ENCODE results near the gene PLXDC2.

Gene PLXDC2

DNA sequence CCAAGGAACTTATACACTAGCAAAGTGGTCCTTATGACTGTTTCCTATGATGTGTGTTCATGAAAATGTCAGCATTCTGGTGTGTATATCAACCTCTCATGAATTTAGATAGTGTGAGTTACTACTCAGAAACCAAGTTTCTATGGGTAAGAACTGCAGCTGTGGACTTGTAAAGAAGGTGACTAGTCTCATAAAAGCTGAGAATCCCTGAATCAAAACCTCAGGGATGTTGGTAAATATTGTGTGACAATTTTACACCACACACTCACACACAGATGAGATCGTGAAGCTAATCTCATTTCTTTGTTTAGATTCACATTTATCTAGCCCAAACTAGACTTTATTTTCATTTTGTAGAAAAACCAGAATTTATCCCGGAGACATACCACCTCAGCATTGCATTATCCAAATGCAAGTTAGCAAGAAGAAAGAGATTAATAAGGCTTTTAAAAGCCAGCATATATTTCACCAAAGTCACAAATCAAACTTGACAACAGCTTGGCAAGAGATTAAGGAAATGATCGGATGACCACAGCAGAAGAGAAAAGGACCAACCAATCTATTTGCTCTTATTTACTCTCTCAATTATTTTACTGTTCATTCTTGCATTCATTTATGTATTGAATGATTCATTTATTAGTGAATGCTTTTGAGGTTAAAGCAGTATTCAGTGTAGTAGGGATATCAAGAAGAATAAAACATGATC lies 92.9 kb downstream of the PLXDC2 start:
- no peak for DNase-seq (ENCODE audit: low read depth in 2 of 2, low spot score in 1 of 2)

DNA sequence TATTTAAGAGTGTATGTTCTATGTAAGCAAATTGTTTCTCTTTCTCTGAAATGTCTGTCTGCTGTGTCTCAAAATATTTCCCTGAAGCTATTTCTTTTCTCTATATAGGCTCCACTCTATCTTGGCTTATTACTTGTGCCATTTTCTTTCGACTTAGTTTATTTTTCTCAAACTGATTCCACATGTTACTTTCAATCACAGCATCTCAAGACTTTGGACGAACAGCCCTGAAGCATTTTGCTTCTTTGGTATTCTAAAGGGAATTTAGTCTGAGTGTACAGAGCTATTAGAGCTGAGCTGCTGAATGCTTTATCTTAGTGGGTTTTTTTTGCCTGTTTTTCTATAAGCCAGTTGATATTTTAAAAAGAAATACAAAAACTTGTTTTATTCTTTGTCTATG lies 95.7 kb downstream of the PLXDC2 start:
- DNase-seq (ENCODE audit: low read depth in 2 of 2, low spot score in 1 of 2): no peak

DNA sequence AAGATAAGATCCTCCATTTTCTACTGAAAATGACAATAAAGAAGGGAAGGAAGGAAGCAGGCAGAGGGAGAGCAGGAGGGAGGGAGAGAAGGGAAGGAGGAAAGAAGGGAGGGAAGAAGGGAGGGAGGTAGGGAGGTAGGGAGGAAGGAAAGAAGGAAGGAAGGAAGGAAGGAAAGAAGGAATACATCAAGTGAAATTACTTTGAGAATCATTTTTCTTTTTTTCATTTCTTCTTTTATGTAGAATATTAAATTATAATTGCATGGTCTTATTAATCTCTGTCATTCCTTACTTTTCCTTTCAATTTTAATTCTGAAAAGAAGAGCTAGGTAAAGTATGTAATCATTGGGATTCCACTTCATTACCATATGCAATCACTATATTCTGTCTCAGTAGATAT lies 97.8 kb downstream of the PLXDC2 start:
- DNase-seq (ENCODE audit: low read depth in 2 of 2, low spot score in 1 of 2): no peak

DNA sequence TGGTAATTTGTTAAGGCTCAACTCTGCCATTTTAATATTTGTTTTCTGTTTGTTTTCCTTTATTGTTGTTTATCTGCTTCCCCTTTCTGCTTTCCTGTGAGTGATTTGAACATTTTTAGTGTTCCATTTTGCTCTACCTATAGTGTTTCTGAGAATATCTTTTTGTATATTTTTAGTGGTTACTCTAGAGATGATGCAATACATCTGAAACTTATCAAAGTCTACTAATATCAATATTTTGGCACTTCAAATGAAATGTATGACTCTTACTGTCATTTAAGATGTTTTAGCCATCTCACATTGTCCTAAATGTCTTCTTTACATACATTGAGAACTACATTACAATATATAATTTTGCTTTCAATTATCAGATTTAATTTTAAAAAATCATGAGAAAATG lies 98.9 kb downstream of the PLXDC2 start:
- no peak for DNase-seq (ENCODE audit: low read depth in 2 of 2, low spot score in 1 of 2)

DNA sequence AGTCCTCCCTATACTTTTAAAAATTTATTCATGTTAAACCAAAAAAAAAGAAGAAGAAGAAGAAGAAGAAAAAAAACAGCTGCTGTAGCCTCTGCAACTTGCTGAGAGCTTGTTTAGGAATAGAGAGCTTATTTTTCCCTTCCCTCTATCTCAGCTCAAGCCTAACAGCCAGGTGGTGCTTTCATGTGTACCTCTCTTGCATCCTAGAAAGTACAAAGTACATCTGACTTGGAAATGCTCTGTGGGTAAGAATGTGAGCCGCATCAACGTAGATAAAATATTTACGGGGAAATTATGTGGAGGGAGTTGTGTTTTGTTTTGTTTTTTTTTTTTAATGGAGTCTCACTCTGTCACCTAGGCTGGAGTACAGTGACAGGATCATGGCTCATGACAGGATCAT lies 99.6 kb downstream of the PLXDC2 start:
- no peak for DNase-seq (ENCODE audit: low read depth in 2 of 2, low spot score in 1 of 2)

DNA sequence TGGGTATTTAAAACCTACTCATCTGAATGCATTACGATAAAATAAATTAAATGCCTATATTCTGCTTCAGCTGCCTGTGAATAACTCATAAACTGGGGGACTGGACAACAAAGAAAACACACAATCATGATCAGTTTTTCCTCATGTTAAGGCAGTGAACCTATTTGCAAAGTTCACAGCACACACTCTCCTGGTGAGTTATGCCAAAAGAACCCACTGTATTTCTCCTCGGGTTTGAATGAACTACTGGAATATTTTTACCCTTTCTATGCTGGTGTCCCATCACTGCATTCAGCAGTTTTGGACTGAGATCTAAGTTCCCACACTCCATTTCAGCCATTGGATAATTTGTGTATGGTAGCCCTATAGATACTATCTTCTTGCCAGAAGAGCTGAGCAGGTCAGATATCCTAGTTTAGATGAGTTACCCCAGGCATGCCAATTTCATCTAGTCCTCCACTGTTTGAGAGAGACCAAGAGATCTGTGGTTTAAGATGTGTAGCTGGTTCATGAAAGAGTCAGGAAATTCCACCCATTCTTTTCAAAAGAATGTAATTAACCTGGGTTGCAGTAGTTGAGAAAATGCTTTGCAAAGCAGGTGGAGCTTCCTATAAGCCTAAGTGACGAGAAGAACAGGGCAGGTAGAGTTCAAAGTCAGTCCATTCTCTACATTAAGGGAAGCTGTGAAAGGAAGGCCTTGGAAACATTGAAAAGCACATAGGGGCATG lies 101.7 kb downstream of the PLXDC2 start:
- no peak for DNase-seq (ENCODE audit: low read depth in 2 of 2, low spot score in 1 of 2)

DNA sequence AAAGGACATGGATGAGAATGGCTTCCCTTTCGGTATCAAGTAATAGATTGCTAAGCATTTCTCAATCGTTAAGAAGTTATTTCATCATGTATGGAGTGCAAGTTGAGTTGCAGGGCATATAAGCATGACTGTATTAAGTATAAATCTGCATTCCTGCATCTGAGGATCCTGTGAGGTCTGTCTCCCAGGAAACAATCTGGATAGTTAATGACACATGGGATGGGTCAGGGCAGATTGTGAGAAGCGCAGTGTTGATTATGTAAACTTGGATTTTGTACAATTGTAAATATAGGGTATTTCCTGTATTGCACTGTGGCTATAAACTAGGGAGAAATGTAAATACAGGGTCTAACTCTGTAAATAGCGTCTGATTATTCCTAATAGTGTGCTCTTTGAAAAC lies 102.6 kb downstream of the PLXDC2 start:
- DNase-seq (ENCODE audit: low read depth in 2 of 2, low spot score in 1 of 2): no peak

DNA sequence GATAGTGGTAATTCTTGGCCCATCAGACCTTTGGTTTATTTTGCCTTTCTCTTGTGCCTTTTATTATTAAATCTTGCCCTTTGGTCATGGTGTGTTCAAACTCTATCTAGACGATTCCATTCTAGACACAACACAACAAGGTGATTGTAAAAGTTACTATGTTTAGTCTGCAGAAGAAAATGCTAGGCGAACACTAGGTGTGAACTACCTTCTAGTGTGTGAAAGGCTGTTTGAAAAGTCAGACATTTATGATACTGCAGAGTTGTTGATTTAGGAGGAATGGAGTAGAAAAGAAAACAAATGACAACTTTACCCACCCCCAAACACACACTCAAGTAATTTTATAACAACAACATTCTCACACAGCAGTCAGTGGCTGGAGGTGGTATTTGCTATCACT lies 103.4 kb downstream of the PLXDC2 start:
- no peak for DNase-seq (ENCODE audit: low read depth in 2 of 2, low spot score in 1 of 2)

DNA sequence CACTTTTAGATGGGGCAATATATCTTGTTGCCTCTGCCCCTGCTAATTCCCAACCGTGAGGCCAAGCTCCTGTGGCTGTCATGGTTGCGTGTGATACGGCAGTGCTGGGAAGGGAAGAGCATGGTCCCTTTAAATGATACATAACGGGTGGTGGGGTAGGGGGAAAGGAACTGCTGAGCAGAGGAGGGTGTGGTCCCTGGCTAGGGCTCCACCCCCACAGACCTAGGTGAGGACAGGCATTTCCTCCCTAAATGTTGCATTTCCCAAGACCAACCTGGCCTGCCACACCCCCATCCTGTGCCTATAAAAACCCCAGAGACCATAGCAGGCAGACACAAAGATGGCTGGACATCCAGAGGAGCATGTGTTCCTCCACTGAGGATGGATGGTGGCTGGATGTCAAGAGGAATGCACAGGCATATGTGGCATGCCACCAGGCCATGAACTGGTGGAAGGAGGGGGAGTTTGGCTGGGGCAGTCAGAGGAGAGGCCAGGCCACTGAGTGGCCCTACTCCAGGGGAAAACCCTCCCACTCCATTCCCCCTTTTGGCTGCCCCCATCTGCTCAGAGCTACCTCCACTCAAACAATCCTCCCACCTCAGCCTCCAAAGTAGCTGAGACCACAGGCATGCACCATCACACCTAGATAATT lies 104.0 kb downstream of the PLXDC2 start:
- no peak for DNase-seq (ENCODE audit: low read depth in 2 of 2, low spot score in 1 of 2)

DNA sequence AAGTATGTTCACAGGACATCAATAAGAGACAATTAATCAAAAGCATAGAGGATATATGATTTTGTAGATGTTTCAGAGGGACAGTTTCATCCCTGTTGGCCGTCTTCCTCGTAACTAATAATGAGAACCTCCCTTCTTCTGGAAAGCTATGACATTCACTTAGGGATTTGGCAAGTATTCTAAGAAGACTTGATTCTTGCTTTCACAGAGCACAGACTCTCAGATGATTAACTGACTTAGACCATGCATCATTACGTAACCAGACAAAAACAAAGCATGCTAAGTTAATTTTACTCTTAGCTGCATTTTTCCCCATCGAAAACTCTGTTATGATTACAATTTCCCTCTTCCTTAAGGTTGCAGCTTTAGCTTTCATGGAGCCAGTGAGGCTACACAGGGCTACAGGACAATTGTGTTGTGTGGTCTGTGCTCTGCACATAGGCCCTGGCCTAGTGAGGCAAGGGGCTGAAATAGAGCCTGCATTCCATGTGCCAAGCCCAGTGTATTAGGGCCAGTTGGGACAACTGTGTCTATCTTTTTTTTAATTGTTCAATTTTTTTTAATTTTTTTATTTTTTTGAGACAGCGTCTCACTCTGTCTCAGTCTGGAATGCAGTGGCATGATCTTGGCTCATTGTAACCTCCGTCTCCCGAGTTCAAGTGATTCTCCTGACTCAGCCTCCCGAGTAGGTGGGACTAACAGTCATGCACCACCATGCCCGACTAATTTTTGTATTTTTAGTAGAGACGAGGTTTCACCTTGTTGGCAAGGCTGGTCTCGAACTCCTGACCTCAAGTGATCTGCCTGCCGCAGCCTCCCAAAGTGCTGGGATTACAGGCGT lies 105.3 kb downstream of the PLXDC2 start:
- no peak for DNase-seq (ENCODE audit: low read depth in 2 of 2, low spot score in 1 of 2)

DNA sequence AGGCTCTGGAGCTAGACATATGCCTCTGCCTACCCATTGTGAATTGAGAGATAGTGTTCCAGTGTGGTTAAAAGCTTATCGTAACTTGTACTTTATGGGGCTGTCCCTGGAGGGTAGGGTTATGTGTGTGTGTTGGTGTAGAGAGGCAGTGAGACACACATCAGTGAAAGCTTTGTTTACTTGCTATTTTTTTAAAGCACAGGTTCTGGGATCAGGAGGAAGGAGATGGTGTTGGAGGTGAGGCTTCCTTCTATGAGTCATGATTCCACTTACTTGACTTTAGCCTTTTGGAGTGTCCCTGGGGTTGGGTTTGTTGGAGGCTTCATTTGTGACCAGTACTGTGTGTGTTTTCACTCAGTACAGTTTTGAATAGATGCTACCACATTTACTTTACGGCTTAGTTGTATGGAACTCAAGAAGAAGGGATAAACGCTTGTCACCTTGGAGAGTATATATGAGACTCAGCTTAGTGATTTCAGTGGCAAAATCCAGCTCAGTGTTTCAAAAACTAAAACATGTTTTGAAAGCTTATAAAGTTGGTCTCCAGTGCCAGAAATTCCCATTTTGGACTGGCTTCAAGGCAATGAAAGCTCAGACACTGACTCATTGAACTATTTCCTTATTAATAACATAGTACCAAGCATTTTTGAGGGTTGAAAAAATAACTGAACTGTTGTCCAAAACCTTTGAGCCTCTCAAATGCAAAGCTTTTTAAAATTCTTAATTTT lies 106.2 kb downstream of the PLXDC2 start:
- DNase-seq (ENCODE audit: low read depth in 2 of 2, low spot score in 1 of 2): no peak

DNA sequence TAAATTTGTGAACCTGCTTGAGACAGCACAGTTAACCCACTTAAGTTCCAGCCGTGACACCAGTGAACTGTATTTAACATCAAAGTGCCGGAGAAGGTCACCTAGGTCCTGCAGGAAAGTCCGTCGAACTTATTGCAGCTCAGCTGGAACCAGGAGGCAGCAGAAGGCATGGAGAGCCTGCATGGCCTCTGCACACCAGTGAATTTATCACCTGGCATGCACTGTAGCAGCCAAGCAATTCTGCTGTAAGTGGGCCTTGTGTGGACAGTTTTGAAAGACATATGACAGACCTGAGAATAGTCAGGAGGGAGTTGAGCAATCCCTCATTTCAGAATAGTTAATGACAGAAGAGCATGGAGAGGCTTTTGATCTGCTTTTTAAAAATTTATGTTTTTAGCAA lies 108.8 kb downstream of the PLXDC2 start:
- DNase-seq (ENCODE audit: low read depth in 2 of 2, low spot score in 1 of 2): no peak

DNA sequence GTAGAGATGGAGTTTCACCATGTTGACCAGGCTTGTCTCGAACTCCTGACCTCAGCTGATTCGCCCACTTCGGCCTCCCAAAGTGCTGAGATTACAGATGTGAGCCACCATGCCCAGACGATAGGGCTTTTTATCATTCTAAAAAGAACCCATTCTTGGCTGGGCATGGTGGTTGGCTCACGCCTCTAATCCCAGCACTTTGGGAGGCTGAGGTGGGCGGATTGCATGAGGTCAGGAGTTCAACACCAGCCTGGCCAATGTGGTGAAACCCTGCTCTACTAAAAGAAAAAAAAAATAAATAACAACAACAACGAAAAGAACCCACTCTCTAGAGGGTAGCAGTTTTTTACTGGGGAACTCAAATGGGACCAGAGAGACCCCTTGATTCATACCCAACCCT lies 112.7 kb downstream of the PLXDC2 start:
- DNase-seq (ENCODE audit: low read depth in 2 of 2, low spot score in 1 of 2): no peak

DNA sequence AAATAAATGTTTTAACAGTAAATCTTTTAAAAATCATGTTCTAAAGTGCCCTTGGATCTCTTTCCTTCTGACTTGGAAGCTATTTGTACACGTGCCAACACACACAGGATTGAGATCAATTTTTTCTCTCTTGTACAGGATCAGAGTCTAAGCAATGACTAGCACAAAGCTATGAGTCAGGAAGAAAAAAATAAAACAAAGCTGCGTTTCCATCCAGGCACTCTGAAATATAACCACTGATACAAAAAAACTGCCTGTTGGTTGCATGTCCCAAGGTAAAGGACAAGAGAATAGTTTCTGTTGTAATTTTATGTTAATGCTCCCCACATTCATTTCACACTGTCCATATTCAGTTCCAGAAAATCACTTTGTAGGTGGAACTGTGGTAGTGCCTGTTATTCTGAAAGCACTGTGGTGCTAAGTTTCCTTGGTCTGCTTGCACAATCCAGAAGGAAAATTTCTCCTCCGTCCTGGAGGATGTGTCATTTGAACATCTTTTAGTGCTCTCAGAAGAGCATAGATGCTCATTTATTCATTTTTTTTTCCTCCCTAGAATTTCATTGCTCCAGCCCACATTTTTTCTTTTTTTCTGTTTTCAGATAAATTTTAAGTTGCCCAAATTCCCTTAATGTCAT lies 113.4 kb downstream of the PLXDC2 start:
- no peak for DNase-seq (ENCODE audit: low read depth in 2 of 2, low spot score in 1 of 2)

DNA sequence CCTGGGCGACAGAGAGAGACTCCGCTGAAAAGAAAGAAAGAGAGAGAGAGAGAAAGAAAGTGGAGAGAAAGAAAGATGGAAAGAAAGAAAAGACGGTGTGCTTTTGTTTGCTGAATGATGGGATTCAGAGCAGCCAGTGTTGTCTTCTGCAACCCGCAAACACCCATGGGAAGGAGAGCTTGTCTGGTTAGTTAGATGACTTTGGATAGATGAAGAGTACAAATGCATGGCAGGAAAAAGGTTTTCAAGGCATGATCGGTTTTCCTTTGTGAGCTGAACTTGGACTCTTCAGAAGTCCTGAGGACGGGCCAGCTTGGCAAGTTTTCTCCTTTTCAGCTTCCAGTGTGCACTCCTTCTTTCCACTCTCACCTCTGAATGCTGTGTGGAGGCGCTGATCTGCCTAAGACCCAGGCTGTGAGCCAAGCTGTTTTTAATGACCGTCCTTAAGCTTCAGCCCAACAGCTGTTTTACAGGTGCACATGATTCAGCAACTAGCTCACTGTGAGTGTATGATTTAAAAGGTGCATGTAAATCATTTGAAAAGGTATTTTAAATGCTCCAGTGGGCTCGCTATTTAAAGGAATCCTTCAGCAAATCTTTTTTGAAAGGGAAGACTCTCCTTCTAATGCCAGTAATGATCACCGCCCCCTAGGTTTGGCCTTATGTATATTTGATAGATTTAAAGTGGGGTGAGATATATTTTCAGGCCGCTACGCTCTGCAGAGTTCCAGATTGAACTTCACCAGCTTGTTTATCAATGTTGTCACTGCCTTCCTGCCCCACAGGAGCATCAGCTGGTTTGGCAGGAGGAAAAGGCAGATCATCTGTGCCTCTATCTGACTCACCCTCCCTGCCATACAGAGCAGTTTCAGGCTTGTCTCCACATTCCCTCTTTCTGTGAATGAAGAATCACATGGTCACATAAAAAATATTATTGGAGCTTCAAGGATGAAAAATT lies 115.0 kb downstream of the PLXDC2 start:
- no peak for DNase-seq (ENCODE audit: low read depth in 2 of 2, low spot score in 1 of 2)

DNA sequence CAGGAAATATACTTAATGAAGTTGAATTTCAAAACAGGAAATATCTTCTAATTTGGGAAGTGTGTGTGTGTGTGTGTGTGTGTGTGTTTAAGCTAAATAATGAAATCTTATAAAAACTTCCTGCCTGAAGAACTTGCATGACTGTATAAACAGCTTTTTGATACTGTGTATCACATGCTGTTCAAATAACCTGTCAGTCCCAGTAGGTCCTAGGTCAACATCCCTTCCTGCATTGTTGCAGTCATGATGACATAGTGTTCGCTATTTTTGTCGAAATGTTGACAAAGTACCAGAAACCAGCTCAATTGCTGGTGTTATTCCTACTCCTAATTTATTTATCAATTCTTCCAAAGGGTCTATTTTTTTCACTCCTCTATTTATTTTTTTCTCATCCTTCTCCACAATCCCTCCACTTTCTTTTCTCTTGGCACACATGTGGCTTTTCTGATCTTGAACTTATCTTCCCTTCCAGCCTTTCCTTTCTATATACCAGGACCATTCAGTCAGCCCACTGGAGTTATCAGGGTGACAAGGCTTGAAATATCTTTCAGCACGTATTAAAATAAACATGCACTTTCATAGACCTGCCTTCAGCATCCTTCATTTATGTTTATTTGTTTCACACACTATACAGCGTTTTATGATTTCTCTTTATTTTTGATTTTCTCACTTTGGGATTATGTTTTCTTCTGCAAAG lies 115.8 kb downstream of the PLXDC2 start:
- no peak for DNase-seq (ENCODE audit: low read depth in 2 of 2, low spot score in 1 of 2)

DNA sequence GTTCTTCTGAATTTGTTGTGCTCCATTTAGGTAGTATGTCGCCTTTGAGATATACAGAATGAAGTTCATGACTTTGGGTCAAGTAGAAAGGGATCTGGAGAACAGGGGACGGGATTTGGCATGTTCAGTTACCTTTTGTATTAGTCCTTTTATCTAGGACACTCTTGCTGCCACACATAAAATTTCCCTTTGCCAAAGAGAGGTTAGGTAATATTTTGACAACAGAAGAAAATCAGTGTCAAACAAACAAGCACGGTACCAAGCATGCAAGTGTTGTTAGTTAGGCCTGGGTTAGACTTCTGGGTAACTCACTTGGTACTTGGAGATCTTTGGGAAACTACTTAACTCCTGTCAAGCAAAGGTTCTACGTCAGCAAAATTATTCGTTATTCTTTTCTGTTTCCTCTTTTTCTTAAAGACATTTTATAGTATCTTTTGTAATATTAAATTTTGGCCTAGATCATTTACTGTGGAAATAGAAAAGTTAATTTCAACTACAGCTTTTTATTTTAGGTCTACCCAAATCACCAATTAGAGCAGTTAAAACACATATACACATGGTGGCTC lies 116.7 kb downstream of the PLXDC2 start:
- no peak for DNase-seq (ENCODE audit: low read depth in 2 of 2, low spot score in 1 of 2)

DNA sequence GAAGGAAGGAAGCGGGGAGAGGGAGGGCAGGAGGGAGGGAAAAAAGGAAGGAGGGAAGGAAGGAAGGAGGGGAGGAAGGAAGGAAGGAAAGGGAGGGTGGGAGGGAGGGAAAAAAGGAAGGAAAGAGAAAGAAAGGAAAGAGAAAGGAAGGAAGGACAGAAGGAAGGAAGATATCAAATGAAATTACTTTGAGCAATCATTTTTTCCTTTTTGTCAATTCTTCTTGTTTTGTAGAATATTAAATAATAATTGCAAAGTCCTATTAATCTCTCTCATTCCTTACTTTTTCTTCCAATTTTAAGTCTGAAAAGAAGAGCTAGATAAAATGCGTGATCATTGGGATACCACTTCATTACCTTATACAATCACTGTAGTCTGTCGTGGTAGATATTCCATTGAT lies 117.5 kb downstream of the PLXDC2 start:
- DNase-seq (ENCODE audit: low read depth in 2 of 2, low spot score in 1 of 2): no peak

Data from stimulated activated CD8-positive, alpha-beta memory T cell treated with anti-CD3 and anti-CD28 coated beads, Interleukin-4, amount 100 ng/mL, for 1 hour (primary cell).